ENCODE results near the gene CNTD1.

The CNTD1 gene

DNA sequence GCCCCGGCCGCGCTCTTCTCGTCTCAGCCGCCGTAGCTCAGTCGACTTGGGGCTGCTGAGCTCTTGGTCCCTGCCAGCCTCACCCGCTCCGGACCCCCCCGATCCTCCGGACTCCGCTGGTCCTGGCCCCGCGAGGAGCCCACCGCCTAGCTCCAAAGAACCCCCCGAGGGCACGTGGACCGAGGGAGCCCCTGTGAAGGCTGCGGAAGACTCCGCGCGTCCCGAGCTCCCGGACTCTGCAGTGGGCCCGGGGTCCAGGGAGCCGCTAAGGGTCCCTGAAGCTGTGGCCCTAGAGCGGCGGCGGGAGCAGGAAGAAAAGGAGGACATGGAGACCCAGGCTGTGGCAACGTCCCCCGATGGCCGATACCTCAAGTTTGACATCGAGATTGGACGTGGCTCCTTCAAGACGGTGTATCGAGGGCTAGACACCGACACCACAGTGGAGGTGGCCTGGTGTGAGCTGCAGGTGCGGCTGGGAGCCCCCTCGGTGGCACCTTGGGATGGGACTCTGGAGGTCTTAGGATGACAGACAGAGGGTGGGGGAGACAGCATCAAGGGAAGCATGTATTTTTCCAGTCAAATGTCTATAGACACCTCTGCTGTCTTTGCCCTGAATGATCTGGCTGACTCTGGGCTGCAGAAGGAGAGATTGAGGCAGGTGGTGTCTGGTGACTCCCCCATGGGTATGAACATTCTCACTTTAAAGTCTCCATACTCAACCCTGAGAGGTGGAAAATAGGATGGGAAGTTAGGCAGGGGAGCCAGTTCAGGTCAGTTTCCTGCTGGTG, 17.6 kb upstream of the CNTD1 start:
- DNase-seq (ENCODE audit: insufficient read length) (no peak), FAIRE-seq (no peak)
- TF ChIP-seq POLR2A (IDR thresholded peaks at IDR 0.05; ENCODE audit: low read depth, low read length): no peak
- no peak for TF ChIP-seq POLR2AphosphoS5 (IDR thresholded peaks at IDR 0.05; ENCODE audit: low read depth, low read length)
- no peak for TF ChIP-seq TAF1 (IDR thresholded peaks at IDR 0.05; ENCODE audit: borderline replicate concordance, low read depth, low read length)

DNA sequence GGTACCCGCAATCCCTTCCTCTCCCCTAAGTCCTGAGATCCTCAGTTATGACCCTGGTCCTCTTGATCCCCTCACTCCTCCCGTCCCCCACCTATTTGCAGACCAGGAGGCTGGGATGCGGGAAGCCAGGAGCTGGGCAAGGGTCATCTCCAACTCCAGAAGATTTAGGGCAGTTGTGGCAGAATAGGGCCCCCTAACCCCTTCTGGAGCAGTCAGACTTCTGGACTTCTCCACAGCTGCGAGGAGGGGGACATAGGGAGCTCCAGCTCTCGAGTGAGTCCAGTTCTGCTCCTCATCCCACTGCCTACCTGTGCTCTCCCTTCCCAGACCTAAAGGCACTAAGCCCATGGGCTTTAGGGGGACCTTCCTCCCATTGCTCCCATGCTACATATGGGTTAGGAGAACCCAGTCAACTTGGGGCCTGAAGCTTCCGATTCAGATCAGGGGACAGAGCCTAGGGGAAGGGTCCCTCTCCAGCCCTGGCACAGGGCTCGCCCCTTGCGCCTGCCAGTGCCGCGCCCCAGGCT, 17.0 kb upstream of the CNTD1 start:
- FAIRE-seq (no peak), DNase-seq (ENCODE audit: insufficient read length) (no peak)
- no peak for TF ChIP-seq POLR2A (IDR thresholded peaks at IDR 0.05; ENCODE audit: low read depth, low read length)
- no peak for TF ChIP-seq POLR2AphosphoS5 (IDR thresholded peaks at IDR 0.05; ENCODE audit: low read depth, low read length)
- TF ChIP-seq TAF1 (IDR thresholded peaks at IDR 0.05; ENCODE audit: borderline replicate concordance, low read depth, low read length): no peak

DNA sequence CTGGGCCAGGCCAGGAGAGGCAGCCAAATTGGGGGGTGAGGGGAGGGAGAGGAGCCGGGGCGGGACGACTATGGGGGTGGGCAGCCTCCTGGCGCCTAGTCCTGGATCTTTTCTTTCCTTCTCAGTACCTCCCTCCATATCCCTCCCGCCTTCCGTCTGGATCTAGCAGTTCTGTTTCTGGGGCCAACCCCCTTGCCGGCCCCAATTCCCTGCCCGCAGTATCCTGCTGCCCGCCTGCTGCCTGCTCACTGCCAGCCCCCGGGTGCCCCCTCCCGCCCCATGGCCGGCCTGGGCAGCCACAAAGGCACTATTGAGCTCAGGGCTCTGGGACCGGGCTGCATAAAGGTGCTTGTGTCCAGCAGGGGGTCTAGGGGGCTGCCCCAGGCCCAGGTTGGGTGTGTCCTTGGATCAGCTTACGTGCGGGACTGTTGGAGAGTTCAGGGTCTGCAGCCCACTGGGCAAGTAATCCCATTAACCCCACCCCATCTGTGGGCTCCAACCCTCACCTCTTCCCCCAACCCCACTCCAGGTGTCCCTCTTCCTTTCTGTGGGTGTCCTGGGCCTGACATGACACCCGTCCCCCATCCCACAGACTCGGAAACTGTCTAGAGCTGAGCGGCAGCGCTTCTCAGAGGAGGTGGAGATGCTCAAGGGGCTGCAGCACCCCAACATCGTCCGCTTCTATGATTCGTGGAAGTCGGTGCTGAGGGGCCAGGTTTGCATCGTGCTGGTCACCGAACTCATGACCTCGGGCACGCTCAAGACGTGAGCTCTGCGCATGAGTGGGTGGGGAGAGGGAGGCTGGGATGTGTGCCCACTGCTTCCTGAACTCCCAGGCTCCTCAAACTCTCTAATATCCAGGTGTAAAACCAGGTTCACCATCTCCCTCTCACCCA, 16.2 kb upstream of the CNTD1 start:
- TF ChIP-seq TAF1 (IDR thresholded peaks at IDR 0.05; ENCODE audit: borderline replicate concordance, low read depth, low read length) (no peak), POLR2AphosphoS5 (IDR thresholded peaks at IDR 0.05; ENCODE audit: low read depth, low read length) (no peak), POLR2A (IDR thresholded peaks at IDR 0.05; ENCODE audit: low read depth, low read length) (no peak)
- no peak for FAIRE-seq
- no peak for DNase-seq (ENCODE audit: insufficient read length)

DNA sequence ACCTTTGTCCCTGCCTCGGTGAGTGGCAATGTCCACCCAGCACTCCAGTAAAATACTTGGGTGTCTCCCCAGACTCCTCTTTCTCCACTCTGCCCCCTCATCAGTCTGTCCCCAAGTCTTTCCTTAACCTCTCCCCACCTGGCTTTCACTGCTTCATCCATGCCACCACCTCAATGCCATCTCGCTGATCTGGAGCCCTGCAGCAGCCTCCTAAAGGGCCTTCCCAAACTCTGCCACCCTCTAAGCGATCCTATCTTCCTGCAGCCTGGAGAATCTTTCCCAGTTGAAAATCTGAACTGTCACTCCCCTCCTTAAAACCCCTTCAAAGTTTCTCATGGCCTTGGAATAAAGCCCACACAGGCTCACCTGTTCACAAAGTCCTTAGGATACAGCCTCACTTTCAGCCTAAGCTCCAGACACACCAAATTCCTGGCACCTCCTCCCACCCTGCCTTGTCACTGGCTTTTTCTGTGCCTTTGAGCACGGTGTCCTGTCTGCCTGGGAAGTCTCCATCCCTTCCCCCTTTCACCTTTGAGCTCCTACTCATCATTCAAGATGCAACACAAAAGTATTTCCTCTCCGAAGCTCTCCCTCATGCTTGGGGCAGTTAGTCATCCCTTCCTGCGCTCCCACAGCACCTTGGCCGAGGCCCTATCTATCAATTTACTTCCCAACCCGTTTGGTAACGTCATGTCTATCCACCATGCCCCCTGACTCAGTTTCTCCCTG, 15.4 kb upstream of the CNTD1 start:
- FAIRE-seq: no peak
- TF ChIP-seq POLR2AphosphoS5 (IDR thresholded peaks at IDR 0.05; ENCODE audit: low read depth, low read length) (no peak), TAF1 (IDR thresholded peaks at IDR 0.05; ENCODE audit: borderline replicate concordance, low read depth, low read length) (no peak), POLR2A (IDR thresholded peaks at IDR 0.05; ENCODE audit: low read depth, low read length) (no peak)
- DNase-seq (ENCODE audit: insufficient read length): no peak

DNA sequence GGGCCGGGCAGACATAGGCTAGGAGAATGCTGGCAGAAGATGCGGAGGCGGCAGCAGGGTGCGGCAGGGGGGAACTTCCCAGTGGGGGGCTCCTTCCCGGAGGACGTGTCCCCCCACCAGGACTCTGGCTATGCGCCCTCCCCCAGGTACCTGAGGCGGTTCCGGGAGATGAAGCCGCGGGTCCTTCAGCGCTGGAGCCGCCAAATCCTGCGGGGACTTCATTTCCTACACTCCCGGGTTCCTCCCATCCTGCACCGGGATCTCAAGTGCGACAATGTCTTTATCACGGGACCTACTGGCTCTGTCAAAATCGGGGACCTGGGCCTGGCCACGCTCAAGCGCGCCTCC, 14.9 kb upstream of the CNTD1 start:
- FAIRE-seq (no peak), DNase-seq (ENCODE audit: insufficient read length) (no peak)
- no peak for TF ChIP-seq TAF1 (IDR thresholded peaks at IDR 0.05; ENCODE audit: borderline replicate concordance, low read depth, low read length)
- no peak for TF ChIP-seq POLR2A (IDR thresholded peaks at IDR 0.05; ENCODE audit: low read depth, low read length)
- no peak for TF ChIP-seq POLR2AphosphoS5 (IDR thresholded peaks at IDR 0.05; ENCODE audit: low read depth, low read length)

DNA sequence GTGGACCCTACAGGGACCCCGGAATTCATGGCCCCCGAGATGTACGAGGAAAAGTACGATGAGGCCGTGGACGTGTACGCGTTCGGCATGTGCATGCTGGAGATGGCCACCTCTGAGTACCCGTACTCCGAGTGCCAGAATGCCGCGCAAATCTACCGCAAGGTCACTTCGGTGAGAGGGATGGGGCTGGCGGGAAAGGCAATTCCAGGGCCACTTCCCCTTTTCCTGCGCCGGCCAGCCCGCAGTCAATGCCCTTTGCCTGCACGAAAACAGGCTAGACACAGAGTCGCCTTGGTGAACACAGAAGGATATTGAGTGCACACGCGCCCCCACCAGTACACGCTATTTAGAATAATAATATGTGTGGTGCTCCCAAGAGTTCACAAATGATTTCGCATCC, 14.3 kb upstream of the CNTD1 start:
- DNase-seq (ENCODE audit: insufficient read length) (no peak), FAIRE-seq (no peak)
- TF ChIP-seq TAF1 (IDR thresholded peaks at IDR 0.05; ENCODE audit: borderline replicate concordance, low read depth, low read length): no peak
- TF ChIP-seq POLR2A (IDR thresholded peaks at IDR 0.05; ENCODE audit: low read depth, low read length): no peak
- TF ChIP-seq POLR2AphosphoS5 (IDR thresholded peaks at IDR 0.05; ENCODE audit: low read depth, low read length): no peak

DNA sequence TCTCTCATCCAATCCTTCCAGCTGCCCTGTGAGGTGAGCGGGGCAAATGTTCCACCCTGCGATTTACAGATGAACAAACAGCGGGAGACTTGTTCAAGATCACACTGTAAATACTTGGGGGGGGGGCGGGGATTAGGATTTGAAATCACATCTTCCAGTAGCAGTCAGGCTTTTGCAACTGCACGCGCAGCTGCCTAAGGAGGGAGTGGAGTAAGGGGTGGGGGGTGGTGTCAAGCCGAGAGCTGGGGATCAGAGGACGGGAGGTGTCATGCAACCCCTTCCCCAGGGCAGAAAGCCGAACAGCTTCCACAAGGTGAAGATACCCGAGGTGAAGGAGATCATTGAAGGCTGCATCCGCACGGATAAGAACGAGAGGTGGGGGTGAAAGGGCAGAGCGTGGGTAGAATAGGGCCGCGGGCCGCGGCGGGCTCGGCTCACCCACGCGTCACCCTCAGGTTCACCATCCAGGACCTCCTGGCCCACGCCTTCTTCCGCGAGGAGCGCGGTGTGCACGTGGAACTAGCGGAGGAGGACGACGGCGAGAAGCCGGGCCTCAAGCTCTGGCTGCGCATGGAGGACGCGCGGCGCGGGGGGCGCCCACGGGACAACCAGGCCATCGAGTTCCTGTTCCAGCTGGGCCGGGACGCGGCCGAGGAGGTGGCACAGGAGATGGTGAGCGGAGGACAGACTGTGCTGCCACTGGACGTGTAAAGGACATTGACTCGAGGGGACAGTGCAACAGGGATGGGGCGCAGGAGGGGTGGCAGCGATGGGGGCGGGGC, 13.7 kb upstream of the CNTD1 start:
- no peak for DNase-seq (ENCODE audit: insufficient read length)
- no peak for FAIRE-seq
- TF ChIP-seq POLR2A (IDR thresholded peaks at IDR 0.05; ENCODE audit: low read depth, low read length) (no peak), POLR2AphosphoS5 (IDR thresholded peaks at IDR 0.05; ENCODE audit: low read depth, low read length) (no peak), TAF1 (IDR thresholded peaks at IDR 0.05; ENCODE audit: borderline replicate concordance, low read depth, low read length) (no peak)

DNA sequence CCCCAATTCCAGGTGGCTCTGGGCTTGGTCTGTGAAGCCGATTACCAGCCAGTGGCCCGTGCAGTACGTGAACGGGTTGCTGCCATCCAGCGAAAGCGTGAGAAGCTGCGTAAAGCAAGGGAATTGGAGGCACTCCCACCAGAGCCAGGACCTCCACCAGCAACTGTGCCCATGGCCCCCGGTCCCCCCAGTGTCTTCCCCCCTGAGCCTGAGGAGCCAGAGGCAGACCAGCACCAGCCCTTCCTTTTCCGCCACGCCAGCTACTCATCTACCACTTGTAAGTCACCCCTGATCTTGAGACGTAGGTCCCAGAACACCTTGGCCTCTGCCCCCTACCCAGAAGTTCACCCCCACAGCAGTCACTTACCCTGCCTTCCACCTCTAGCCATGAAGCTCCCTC, 11.4 kb upstream of the CNTD1 start:
- FAIRE-seq (no peak), DNase-seq (ENCODE audit: insufficient read length) (no peak)
- TF ChIP-seq POLR2AphosphoS5 (IDR thresholded peaks at IDR 0.05; ENCODE audit: low read depth, low read length): no peak
- TF ChIP-seq TAF1 (IDR thresholded peaks at IDR 0.05; ENCODE audit: borderline replicate concordance, low read depth, low read length): no peak
- no peak for TF ChIP-seq POLR2A (IDR thresholded peaks at IDR 0.05; ENCODE audit: low read depth, low read length)

DNA sequence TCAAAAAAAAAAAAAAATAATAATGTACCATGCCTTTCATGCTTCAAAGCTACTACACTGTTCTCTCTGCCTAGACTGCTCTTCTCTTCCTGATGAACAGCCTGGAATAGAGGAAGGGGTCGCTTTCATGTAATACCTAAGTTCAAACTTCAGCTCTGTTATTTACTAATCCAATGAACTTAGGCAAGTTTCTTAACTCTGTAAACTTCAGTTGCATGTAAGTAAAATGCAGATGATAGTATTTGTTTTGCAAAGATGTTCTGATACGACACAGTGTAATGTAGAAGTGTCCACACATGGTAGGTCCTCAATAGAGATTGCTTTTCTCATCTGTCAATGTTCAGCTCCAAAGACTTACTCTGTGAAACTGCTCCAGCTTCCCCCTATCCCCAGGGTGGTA, 6.7 kb upstream of the CNTD1 start:
- DNase-seq (ENCODE audit: insufficient read length): no peak
- no peak for FAIRE-seq
- TF ChIP-seq TAF1 (IDR thresholded peaks at IDR 0.05; ENCODE audit: borderline replicate concordance, low read depth, low read length) (no peak), POLR2A (IDR thresholded peaks at IDR 0.05; ENCODE audit: low read depth, low read length) (no peak), POLR2AphosphoS5 (IDR thresholded peaks at IDR 0.05; ENCODE audit: low read depth, low read length) (no peak)

DNA sequence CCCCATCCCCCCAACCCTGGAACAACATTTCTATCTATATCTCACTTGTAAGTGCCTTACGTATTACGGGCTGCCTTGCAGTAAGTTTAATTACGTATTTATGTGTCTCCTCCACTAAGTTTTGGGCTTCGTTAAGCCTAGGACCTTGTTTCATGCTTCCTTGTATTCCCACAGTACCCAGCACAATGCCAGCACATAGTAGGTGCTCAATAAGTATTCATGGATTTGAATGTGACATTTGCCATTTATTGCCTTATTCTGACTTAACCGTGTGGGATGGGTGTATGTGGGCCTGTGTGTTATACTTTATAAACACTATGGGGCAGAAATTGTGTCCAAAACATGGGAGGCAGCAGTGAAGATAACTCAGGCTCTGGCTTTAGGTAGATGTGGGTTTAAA, 6.1 kb upstream of the CNTD1 start:
- FAIRE-seq (no peak), DNase-seq (ENCODE audit: insufficient read length) (no peak)
- TF ChIP-seq POLR2A (IDR thresholded peaks at IDR 0.05; ENCODE audit: low read depth, low read length) (no peak), POLR2AphosphoS5 (IDR thresholded peaks at IDR 0.05; ENCODE audit: low read depth, low read length) (no peak), TAF1 (IDR thresholded peaks at IDR 0.05; ENCODE audit: borderline replicate concordance, low read depth, low read length) (no peak)

All from GM12892 (cell line).